RWPE2 (cell line): ENCODE results near the gene FMNL3.

Experiments
- ATAC-seq: fragments of 200-7000 bp; cut with Tn5 transposase; 3 replicates; pipeline ENCODE4 v1.9.1; 2021; ENCODE audit warnings: low read depth
- DNase-seq: peaks from one replicate; pipeline ENCODE4 v3.0.0-alpha.2; 2020; ENCODE audit warnings: low spot score
- H3K27ac ChIP-seq: fragments of 450-650 bp; 2 replicates; pipeline ENCODE4 v1.5.1; 2017; ENCODE audit warnings: mild to moderate bottlenecking; ENCODE audit not compliant: poor library complexity, severe bottlenecking
- H3K27me3 ChIP-seq: fragments of 250-450 bp; sonication (Bioruptor Pico); 2 replicates; pipeline ENCODE4 v1.5.1; 2021; ENCODE audit warnings: mild to moderate bottlenecking, moderate library complexity; ENCODE audit not compliant: insufficient read depth, poor library complexity, severe bottlenecking
- H3K36me3 ChIP-seq: fragments of 250-450 bp; sonication (Bioruptor Pico); 2 replicates; pipeline ENCODE4 v1.5.1; 2020; ENCODE audit warnings: low read depth, mild to moderate bottlenecking, moderate library complexity
- H3K4me1 ChIP-seq: fragments of 250-450 bp; sonication (Bioruptor Pico); 2 replicates; pipeline ENCODE4 v1.5.1; 2021; ENCODE audit warnings: mild to moderate bottlenecking, moderate library complexity; ENCODE audit not compliant: insufficient read depth, poor library complexity, severe bottlenecking
- H3K4me3 ChIP-seq: fragments of 250-450 bp; sonication (Bioruptor Pico); 2 replicates; pipeline ENCODE4 v1.5.1; 2021; ENCODE audit warnings: mild to moderate bottlenecking, moderate library complexity; ENCODE audit not compliant: severe bottlenecking
- H3K9me3 ChIP-seq: fragments of 250-450 bp; sonication (Bioruptor Pico); 2 replicates; pipeline ENCODE4 v1.5.1; 2021; ENCODE audit warnings: mild to moderate bottlenecking, moderate library complexity; ENCODE audit not compliant: severe bottlenecking
- CTCF ChIP-seq: fragments of 450-650 bp; IDR thresholded peaks from one replicate; pipeline ENCODE4 v1.5.1; 2017; ENCODE audit warnings: mild to moderate bottlenecking, moderate library complexity; ENCODE audit not compliant: poor library complexity, severe bottlenecking

The FMNL3 gene

DNA sequence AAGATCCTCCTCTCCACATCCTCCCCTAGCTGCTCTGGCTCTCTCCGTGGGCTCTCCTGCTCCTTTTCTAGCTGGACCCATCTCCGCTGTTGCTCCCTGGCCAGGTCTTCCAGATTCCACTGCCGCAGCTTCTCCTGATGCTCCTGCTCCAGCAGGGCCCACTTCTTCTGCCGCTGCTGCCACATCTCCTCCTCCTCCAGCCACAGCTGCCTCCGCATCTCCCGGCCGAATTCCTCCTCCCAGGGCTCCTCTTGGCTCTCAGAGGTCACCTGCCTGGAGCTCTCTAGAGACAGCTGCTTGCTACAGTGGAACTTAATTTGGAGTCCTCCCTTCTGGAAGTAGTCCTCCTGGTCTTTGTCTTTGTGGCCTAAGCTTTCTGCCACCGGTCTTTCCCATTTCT is 107.2 kb downstream of the FMNL3 start:
- Histone ChIP-seq H3K9me3 (no peaks in the 10 kb centered on the region), H3K27ac (no peak overlapping the region), H3K36me3 (no peaks in the 10 kb centered on the region), H3K27me3 (no peaks in the 10 kb centered on the region), H3K4me3 (no peak overlapping the region), H3K4me1 (no peaks in the 10 kb centered on the region)
- no peak for DNase-seq
- TF ChIP-seq CTCF = no peak
- no peak for ATAC-seq

DNA sequence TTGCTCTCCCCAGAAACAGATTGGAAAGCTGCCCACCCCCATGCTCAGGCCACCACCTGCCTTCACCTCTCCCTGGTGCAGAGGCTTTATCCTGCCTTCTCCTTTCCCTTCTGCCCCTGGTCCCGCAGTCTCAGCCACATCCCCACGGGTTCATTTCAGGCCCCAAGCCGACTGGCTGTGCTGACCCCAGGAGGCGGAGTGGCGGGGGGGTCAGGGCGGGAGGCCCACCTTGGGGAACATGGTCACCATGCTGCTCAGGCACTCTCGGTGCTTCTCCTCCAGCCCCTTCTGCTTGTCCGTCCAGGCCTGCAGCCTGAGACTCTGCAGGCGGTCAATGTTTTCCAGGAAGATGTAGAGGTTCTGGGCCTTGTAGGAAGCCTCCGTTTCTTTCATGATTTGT is 108.7 kb downstream of the FMNL3 start:
- H3K36me3 ChIP-seq = no peaks in the 10 kb centered on the region
- DNase-seq = no peak
- no peaks in the 10 kb centered on the region for H3K9me3 ChIP-seq
- no peaks in the 10 kb centered on the region for H3K4me1 ChIP-seq
- TF ChIP-seq CTCF = no peak
- H3K27ac ChIP-seq = no peak overlapping the region
- no peak overlapping the region for H3K4me3 ChIP-seq
- no peaks in the 10 kb centered on the region for H3K27me3 ChIP-seq
- no peak for ATAC-seq

DNA sequence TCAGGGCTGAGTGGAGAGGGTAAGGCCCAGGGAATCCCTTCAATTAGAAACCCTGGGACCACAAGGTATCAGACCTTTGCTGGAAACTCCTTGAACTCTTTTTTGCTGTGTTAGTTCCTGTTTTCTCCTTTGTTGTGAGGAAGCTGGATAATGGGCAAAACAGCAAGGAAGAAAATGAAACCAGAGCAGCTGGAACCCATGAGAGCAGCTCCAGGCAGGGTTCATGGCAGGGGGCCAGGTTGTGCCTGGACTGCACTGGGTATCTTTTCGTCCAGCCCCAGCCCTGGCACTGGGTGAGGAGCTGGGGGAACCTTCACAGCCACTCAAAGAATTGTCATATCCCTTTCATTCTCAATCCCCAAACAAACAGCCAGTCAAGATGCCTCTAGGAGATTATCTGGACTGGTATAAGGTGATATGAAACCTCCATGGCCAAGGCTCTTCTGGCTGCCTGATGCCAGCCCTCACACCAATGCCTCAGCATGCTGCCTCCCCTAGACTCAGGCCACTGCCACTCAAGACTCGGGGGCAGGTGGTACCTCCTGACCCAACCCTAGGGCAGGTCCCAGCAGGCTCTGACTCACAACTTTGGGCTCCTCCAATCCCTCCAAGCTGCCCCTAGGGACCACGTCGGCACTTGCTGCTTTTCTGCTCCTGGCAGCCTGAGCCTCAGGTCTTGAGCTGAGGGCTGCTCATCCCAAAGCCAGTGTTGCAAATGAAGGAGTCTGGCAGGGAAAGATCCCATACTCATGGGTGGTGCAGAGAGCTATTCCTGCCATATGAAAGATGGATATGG is 118.3 kb downstream of the FMNL3 start:
- TF ChIP-seq CTCF = no peak
- peak; percentile 40 for ATAC-seq
- peaks cover 3% of the 10 kb centered on the region for H3K9me3 ChIP-seq
- H3K4me1 ChIP-seq = no peaks in the 10 kb centered on the region
- H3K36me3 ChIP-seq = no peaks in the 10 kb centered on the region; the same call in 1 of the 2 replicates
- no peak overlapping the region for H3K27ac ChIP-seq
- no peaks in the 10 kb centered on the region for H3K27me3 ChIP-seq
- DNase-seq = no peak
- H3K4me3 ChIP-seq = no peak overlapping the region

GRCh38 chr12:49588281-49588680 is 118.9 kb downstream of the FMNL3 start:
- H3K4me1 ChIP-seq = no peaks in the 10 kb centered on the region
- DNase-seq = no peak
- ATAC-seq = no peak
- H3K4me3 ChIP-seq = no peak overlapping the region
- H3K36me3 ChIP-seq = no peaks in the 10 kb centered on the region; the same call in 1 of the 2 replicates
- no peaks in the 10 kb centered on the region for H3K27me3 ChIP-seq
- peaks cover 3% of the 10 kb centered on the region for H3K9me3 ChIP-seq
- TF ChIP-seq CTCF = no peak
- no peak overlapping the region for H3K27ac ChIP-seq
